Measurements from ENCODE around the gene ALPL.
"Not testable (repeated sequence)": the region's sequence is repeated elsewhere in the genome, so short reads cannot be mapped to it uniquely, and the experiment has no call there.

ALPL gene

DNA sequence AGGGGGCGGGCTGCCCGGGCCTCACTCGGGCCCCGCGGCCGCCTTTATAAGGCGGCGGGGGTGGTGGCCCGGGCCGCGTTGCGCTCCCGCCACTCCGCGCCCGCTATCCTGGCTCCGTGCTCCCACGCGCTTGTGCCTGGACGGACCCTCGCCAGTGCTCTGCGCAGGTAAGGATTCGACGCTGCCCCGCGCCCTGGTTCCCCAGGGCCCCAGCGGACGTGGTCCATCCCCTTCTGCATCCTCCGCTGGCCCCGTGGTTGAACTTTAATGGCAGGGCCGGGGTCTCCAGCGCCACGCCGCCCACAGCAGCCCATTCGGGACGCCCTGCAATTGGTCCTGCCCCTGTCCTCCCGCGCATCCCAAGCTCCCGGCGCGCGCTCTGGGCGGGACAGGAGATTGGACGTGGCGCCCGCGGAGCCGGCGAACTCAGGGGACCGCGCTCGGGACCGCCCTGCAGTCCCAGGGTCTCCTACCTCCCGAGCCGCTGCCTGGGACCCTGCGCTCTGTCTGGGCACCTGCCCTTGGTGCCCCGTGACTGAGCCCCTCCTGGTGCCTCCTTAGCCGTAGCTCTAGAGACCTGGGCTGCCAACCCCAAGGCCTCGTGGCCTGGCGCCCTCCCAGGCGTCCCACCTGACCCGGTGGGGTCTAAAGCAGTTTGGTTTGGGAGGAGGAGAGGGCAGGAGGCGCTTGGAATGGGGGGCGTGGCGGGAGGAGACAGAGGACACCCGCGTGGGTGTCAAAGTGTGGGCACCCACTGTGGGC, at the start of gene ALPL:
ALPL (plus strand) TSS at position 73 of the 762 bp plus-strand sequence. CDS start 44,659 bp downstream, outside the sequence.
- DNase-seq (ENCODE audit: low spot score), result no peak

DNA sequence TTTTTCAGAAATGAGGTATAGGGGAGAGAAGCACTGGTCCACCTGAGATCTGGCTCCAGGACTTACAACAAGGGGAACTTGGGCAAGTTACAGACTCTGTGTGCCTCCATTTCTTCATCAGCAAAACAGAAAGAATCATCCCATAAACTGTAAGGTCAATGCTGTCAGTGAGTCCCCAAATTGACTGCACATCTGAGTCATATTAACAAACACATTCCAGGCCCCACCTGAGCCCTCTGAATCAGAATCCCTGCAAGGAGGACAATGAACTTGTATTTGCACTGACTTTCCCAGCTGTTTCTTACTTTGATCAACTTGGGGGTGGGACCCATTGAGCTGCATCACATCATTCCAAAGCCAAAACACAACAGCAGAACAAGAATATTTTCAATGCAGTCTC, 44.1 kb upstream of the ALPL start:
- not testable (repeated sequence) for DNase-seq (ENCODE audit: low spot score)

- DNase-seq (ENCODE audit: low spot score), result not testable (repeated sequence)
These were observed 41.3 kb upstream of the ALPL start for GRCh38 chr1:21467946-21468345.

DNA sequence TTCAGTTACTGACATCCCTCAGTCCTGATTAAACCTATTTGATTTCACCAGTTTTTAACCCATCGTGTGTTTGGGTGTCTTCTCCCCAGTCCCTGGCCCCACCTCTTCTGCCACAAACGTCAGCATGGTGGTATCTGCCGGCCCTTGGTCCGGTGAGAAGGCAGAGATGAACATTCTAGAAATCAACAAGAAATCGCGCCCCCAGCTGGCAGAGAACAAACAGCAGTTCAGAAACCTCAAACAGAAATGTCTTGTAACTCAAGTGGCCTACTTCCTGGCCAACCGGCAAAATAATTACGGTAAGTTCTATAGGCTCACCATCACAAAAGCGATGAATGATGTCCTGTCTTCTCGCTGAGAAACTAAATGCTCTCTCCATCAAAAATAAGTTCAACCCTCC, 40.6 kb upstream of the ALPL start:
- no peak for DNase-seq (ENCODE audit: low spot score)

GRCh38 chr1:21469581-21469980, 39.6 kb upstream of the ALPL start:
- no peak for DNase-seq (ENCODE audit: low spot score)

DNA sequence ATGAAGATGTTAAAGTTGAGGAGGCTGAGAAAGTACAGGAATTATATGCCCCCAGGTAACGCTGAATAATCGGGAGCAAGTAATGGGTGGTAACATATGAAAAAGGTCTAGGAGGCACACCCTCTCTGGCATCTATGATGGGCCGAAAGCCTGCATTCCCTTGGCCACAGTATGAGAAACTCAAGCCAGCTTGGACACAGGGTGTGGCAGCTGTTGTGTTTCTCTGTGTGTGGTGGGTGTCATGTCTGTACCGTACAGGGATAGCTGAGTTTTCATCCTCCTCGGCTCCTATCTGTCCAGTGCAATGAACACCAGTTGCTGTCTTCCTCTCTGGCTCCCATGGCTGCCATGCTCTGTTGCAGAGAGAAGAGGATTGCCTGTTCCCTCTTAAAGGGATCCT, 36.4 kb upstream of the ALPL start:
- DNase-seq (ENCODE audit: low spot score), result no peak

DNA sequence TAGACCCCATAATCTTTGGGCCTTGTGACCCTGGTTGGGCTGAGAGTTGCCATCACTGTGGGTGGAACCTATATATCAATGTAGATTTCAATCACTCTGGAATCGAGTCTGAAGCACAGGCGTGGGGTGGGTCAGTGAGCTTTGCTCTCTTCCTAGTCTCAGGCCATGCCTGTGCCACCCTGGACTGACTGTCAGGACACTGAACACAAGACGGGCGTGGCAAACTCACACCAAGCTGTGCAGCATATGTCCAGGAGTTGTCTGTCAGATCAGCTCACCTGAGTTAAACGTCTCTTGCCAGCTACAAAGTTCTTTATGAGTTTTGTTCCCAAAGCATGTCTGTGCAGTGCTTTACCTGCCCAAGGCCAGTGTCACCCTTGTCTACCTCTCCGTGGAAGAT, 30.9 kb upstream of the ALPL start:
- no peak for DNase-seq (ENCODE audit: low spot score)

- DNase-seq (ENCODE audit: low spot score), result not testable (repeated sequence)
These were observed 25.3 kb upstream of the ALPL start for GRCh38 chr1:21483881-21484280.

DNA sequence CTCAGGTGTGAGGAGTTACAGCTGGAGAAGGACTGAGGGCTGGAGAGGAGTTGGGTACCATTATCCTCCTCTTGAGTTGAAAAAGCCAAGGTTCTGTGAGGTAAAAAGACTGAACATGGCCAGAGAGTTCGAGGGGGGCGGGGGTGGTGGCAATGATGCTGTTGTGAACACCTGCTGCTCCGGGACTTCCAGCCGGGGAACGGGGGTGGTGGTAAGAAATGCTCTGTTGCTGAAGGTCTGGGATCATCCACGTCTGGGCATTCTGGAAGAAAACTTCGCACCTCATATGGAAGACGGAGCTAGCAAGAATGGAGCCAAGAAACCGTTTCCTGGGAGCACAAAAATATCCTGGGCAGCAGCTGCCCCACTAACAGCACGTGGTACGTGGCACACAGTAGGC, 20.1 kb upstream of the ALPL start:
- no peak for DNase-seq (ENCODE audit: low spot score)

- no peak for DNase-seq (ENCODE audit: low spot score)
These were observed 18.3 kb upstream of the ALPL start for GRCh38 chr1:21490774-21491487.

GRCh38 chr1:21491488-21492355, 17.5 kb upstream of the ALPL start:
- no peak for DNase-seq (ENCODE audit: low spot score)

DNA sequence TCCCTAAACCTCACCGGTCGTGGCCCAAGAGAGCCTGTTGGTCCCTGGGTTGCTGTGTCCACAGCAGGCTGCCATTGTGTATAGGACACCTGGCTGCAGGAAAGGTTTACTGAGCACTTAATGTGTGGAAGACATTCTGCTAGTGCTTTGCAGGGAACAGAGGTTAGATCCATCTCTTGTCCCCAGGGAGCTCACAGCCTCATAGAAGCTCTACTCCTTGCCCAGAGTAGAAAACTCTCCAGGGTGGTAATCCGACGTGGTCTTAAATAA, 16.9 kb upstream of the ALPL start:
- no peak for DNase-seq (ENCODE audit: low spot score)

GRCh38 chr1:21494196-21494595, 15.0 kb upstream of the ALPL start:
- no peak for DNase-seq (ENCODE audit: low spot score)

GRCh38 chr1:21495225-21495820, 13.9 kb upstream of the ALPL start:
- no peak for DNase-seq (ENCODE audit: low spot score)

DNA sequence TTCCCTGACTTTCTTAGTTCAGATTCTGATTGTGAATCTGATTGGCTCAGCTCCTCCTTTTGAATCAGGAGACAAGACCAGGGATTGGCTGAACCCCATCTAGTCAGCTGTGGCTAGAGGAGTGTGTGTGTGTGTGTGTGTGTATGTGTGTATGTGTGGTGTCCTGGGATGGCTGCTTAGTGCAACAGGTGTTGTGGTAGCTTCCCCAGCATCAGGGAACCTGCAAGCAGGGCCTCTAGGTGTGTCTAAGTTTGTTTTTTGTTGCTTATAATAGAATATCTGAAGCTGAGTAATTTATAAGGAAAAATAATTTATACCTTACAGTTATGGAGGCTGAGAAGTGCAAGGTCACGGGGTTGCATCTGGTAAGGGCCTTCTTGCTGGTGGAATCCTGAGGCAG, 13.2 kb upstream of the ALPL start:
- DNase-seq (ENCODE audit: low spot score), result no peak

GRCh38 chr1:21496886-21497285, 12.3 kb upstream of the ALPL start:
- DNase-seq (ENCODE audit: low spot score), result no peak

GRCh38 chr1:21497466-21498061, 11.7 kb upstream of the ALPL start:
- no peak for DNase-seq (ENCODE audit: low spot score)

- DNase-seq (ENCODE audit: low spot score), result no peak
These were observed 9.8 kb upstream of the ALPL start for GRCh38 chr1:21499283-21499950.

DNA sequence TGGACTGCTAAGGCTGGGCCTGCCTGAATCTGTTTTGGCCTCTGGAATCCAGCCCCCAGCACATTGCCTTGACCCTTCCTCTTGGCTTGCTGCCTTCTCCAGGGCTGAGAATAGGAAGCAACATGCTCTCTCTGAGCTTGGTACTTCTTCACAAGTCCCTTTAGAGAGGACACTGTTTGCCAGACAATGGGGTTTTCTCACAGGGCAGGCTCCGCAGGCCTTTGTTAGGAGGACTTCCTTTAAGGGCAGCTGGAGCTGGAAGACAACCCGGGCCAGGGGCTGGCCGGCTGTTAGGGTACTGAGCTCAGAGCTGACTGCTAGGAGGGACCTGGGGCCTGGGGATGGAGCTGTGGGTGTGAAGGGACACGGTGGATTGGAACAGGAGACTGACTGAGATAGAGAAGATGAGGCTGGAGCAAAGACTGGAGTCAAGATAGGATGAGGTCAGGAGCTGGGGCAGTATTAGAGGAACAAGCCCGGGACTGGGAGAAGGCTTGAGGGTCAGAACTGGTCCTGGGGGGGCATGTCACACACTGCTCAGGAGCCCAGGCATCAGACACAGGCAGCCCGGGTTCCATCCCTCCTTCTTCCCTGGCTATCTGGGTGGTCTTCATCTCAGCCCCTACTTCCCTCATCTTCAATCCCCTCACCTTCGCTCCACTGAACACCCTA, 5.4 kb upstream of the ALPL start:
- DNase-seq (ENCODE audit: low spot score), result no peak

DNA sequence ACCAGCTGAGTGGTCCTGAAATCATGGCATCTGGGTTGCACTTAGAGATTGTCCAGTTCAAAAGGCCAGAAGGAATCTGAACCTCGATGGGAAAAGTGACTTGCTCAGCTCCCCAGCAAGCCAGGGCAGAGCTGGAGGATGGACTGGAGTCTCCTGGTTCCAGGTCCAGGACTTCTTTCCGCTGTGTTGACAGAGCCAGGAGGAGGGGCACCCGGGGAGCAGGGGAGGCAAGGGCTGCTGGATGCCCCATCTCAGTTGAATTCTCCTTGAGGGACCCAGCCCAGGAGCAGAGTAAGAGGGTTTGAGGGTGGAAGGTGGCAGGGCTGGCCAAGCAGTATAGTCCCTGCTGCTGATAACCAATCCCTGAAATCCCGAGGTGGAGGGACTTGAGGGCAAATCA, 2.4 kb upstream of the ALPL start:
- DNase-seq (ENCODE audit: low spot score), result no peak
